HG03064 (cell line): ENCODE measurements around the gene MRPL46.

Source experiments
- ATAC-seq: cut with Tn5 transposase; IDR thresholded peaks from one replicate; pipeline ENCODE4 v1.9.1; 2021; ENCODE audit warnings: low read depth; ENCODE audit not compliant: unreplicated experiment

MRPL46 gene

DNA sequence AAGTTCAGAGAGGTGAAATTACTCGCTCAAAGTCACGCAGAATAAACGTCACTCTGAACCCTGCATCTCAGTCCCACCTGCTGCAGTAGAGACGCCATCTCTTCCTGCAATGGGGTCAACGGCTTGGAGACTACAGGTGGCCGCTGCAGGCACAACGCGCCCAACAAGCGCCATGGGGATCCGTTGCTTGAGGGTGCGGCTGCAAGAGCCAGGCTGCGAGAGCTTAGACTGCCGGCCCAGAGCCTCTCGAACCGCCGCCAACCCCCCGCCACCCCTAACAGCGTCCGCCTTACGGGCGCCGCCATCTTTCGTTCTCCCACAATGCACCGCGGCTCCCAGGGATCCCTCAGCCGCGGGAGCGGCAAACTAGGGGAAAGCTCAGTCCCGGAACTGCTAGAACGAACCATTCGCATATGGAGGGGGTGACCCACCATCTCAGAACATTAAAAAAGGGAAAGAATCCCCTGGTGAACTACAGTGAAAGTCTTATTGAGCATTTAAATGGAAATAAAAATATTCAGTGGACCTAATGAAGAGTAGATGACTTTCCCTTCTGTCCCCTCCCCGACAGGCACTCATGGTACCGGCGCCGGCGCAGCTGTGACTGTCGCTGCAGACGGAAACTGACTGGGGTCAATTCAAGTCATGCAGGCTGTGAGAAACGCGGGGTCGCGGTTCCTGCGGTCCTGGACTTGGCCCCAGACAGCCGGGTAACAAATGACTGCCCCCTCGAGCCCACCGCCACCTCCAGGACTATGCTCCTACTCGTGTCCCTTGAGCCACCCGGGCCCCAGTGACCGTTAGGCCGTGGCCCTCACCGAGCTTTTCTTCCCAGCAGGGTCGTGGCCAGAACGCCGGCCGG, at the start of gene MRPL46, which contains the start of gene MRPS11:
MRPL46 (minus strand) TSS at position 316 of the 862 bp plus-strand sequence; CDS start at position 305, 11 bp downstream.
MRPS11 (plus strand) TSS at position 636 of the 862 bp plus-strand sequence; CDS start at position 646, 10 bp downstream.
- peak; percentile 83 for ATAC-seq

- ATAC-seq: no peak
These were observed 46.0 kb upstream of the MRPL46 start for GRCh38 chr15:88513195-88513594.

GRCh38 chr15:88512601-88513000, 45.4 kb upstream of the MRPL46 start:
- ATAC-seq: no peak

GRCh38 chr15:88512078-88512477, 44.9 kb upstream of the MRPL46 start:
- no peak for ATAC-seq

GRCh38 chr15:88511161-88511560, 44.0 kb upstream of the MRPL46 start:
- ATAC-seq: no peak

GRCh38 chr15:88509964-88510363, 42.8 kb upstream of the MRPL46 start:
- no peak for ATAC-seq

DNA sequence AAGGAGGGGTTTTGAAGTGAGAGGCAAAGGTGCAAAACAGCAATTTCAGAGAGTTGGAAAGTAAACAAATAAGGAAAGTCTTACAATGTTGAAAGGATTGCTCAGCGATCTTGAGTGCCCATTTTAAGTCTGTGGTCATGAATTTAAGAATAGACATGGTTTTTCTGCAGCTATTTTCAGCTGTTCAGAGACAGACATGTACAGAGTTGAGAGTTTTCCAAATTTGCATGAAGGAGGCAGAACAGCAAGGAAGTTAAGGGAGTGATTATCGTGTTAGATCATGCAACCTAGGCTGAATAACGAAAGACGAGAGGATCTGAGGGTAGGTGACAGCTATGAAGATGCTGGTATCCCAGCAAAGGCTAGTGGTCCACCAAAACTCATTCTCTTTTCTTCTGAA, 42.1 kb upstream of the MRPL46 start:
- ATAC-seq: no peak

- ATAC-seq: no peak
These were observed 39.4 kb upstream of the MRPL46 start for GRCh38 chr15:88506628-88507027.

DNA sequence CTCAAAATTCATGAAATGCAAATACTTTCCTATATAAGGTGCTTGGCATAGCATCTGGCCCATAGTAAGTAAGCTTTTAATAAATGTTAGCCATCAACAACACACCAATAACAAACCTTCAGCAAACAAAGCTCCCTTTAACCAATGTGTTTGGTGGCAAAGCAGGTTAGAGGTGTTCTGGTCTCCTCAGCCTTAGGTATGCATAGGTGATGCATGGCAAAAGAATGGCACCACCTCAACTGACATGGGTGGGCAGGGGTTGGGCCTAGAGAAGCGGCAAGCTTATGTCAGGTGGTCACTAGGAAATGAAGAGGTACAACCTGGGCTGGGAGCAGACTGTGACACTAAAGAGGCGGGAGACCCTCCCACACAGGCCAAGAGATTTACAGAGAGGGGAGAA, 38.5 kb upstream of the MRPL46 start:
- no peak for ATAC-seq

- no peak for ATAC-seq
These were observed 37.3 kb upstream of the MRPL46 start for GRCh38 chr15:88504445-88504844.

GRCh38 chr15:88498996-88499395, 31.8 kb upstream of the MRPL46 start:
- ATAC-seq: no peak

GRCh38 chr15:88497109-88497765, 30.0 kb upstream of the MRPL46 start:
- no peak for ATAC-seq

DNA sequence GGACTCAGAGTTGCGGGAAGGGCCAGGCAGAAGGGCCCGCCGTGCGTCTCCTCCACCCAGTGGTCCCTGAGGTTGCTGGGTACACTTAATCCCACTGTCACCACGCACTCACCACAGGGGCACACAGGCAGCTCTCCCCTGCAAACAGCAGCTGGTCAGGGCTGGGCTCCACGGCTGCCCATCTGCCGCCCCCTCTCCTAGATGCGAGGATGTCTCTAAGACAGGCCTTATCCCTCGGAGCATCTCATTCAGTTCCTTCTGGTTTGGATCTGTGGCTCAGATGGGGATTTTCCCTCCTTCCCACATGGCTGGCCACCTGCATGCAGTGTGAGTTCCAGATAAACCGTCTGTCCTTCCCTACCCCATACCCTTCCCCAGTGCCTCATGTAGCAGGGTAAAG, 26.7 kb upstream of the MRPL46 start:
- no peak for ATAC-seq

GRCh38 chr15:88491158-88491557, 24.0 kb upstream of the MRPL46 start:
- no peak for ATAC-seq

- ATAC-seq: no peak
These were observed 22.8 kb upstream of the MRPL46 start for GRCh38 chr15:88490036-88490435.

GRCh38 chr15:88489321-88489720, 22.1 kb upstream of the MRPL46 start:
- no peak for ATAC-seq

DNA sequence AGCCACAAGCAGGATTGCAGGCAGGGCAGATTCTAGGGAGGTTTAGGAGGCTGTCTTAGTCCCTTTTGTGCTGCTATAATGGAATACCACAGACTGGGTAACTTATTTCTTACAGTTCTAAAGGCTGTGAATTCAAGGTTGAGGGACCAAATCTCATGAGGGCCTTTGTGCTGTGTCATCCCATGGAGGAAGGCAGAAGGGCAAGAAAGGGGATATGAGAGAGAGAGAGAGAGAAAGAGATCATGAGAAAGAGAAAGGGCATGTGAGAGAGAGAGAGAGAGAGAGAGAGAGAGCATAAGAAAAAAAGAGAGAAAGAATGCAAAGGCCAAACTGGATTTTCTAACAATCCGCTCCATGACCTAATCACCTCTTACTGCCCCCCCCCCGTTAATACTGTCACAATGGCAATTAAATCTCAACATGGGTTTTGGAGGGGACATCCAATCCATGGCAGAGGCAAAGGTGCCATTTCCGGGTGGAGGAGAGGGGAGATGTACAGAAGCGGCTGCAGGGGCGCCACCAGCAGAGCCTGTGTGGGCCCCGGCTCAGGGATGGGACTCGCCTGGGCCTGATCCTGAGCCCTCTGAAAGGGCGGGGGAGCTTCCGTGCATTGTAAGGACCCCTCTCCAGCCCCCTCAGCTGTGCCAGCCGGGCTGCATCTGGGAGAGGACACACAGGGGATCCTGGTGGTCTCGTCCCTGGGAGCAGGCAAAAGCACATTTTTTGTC, 20.8 kb upstream of the MRPL46 start:
- no peak for ATAC-seq

DNA sequence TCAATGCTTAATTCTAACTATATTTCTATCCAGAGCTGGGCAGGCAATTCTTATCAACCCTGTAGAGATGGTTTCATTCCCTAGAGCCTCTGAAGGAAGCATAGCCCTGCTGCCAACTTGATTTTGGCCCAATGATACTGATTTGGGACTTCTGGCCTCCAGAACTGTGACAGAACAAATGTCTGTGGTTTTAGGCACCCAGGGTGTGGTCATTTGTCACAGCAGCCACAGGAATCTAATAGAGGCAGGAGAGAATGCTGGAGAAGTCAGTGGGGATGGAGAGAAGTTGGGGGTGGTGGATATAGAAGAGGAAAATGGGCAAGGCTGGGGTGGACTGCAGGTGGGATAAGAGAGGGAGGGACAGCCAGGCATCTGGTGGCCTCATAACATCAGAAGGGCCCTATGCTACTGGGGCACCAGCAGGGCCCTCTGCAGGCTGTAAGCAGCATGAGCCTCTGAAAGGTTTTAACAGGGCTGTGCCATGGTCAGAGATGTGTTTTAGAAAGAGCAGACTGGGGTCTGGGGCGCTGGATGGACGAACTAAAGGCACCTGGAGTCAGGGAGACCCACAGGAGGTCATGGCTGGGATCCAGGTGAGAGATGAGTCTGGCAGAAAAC, 20.1 kb upstream of the MRPL46 start:
- ATAC-seq: no peak

GRCh38 chr15:88484682-88485331, 17.6 kb upstream of the MRPL46 start:
- ATAC-seq: no peak

GRCh38 chr15:88482263-88482662, 15.1 kb upstream of the MRPL46 start:
- ATAC-seq: no peak
